Measurements from ENCODE around the gene SLC6A19.

DNA sequence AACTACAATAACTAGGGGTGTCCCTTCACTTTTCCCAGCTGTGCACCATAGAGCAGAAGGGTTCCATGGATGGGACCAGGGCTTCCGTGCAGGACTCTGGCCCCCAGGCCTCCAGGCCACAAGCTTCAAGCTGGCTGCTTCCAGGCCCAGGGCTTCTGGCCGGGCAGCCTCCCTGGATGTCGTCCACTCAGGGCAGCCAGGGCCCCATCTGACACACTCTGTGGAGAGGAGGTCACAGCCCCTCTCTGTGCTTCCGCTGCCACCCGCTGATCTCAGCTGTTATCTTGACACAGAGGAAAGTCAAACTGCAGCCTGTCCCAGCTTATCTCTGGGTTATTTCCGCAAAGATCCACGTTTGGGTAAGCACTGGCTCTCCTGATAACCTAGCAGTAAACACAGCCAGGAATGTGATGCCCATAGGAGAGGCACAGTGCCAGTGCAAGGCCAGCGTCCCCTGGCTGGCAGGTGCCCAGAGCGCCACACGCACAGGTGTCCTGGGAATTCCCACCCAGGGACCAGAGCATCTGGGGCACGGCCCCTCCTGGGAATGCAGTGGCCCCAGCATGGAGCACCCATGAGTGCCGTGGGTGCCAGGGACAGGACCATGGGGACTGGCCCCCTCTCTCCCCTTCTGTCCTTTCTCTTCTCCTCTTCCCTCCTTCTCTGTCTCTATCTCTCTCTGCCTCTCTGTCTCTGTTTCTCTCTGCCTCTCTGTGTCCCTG is 15.6 kb upstream of the SLC6A19 start:
- TF ChIP-seq BHLHE40 (IDR thresholded peaks at IDR 0.05; ENCODE audit: low read length) (peak; percentile 88), ZNF586 (CRISPR knock-in tag; conservative IDR thresholded peaks at IDR 0.05) (no peak), ZNF282 (CRISPR knock-in tag; IDR thresholded peaks at IDR 0.05) (no peak), KLF1 (tag; IDR thresholded peaks at IDR 0.05) (no peak), ZNF79 (CRISPR knock-in tag; IDR thresholded peaks at IDR 0.05; ENCODE audit: low read depth) (peak; percentile 28; the same call in 1 of the 2 replicates)
- TF ChIP-seq, protein P1, sequence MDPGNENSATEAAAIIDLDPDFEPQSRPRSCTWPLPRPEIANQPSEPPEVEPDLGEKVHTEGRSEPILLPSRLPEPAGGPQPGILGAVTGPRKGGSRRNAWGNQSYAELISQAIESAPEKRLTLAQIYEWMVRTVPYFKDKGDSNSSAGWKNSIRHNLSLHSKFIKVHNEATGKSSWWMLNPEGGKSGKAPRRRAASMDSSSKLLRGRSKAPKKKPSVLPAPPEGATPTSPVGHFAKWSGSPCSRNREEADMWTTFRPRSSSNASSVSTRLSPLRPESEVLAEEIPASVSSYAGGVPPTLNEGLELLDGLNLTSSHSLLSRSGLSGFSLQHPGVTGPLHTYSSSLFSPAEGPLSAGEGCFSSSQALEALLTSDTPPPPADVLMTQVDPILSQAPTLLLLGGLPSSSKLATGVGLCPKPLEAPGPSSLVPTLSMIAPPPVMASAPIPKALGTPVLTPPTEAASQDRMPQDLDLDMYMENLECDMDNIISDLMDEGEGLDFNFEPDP (CRISPR knock-in tag; IDR thresholded peaks at IDR 0.05) = no peak

Measured in K562 (cell line).